Tibial nerve (tissue), 4 donors: ENCODE measurements around the gene DENND1A.

Experiments used
- CTCF ChIP-seq, 5 experiments: fragments of 200-600 bp in 3 of 5; fragments of 450-650 bp in 2 of 5; sonication (generic) in 3 of 5; IDR thresholded peaks; one replicate each; pipeline ENCODE4 v1.5.1; 2016 to 2019; ENCODE audit warnings: antibody characterized with exemption in 5 of 5, mild to moderate bottlenecking in 3 of 5, moderate library complexity in 2 of 5
- EP300 ChIP-seq, 2 donors: sonication (generic); formaldehyde crosslinking; IDR thresholded peaks; one replicate each; pipeline ENCODE4 v1.6.1; 2017; ENCODE audit warnings: antibody characterized with exemption in 2 of 2, mild to moderate bottlenecking in 1 of 2
- POLR2A ChIP-seq, 2 donors: fragments of 450-650 bp; IDR thresholded peaks; one replicate each; pipeline ENCODE4 v1.6.1; 2017; ENCODE audit warnings: antibody characterized with exemption in 2 of 2, mild to moderate bottlenecking in 2 of 2, moderate library complexity in 2 of 2

GRCh38 chr9:123659358-123659757, 270.6 kb downstream of the DENND1A start:
- no peak for TF ChIP-seq CTCF (IDR thresholded peaks at IDR 0.05)
- no peak for TF ChIP-seq POLR2A (IDR thresholded peaks at IDR 0.05)
- no peak for TF ChIP-seq EP300 (IDR thresholded peaks at IDR 0.05)
